ENCODE measurements around the gene CLCA2. TPM values are rescaled to one million over a fixed set of nuclear protein-coding genes. Genes with fewer than 3 reads are reported as not detected.

Gene CLCA2
- polyA plus RNA-seq, 1 donor (not counting 4 experiments of a cell fraction or from before 2014, with no cell fraction given): 407 TPM

- FAIRE-seq (no peak), DNase-seq (ENCODE audit: low read depth, low spot score) (no peak)
- no peak for TF ChIP-seq CTCF (optimal IDR thresholded peaks at IDR 0.05 in 1 of 3, IDR thresholded peaks at IDR 0.05 in 1 of 3, conservative IDR thresholded peaks at IDR 0.05 in 1 of 3; ENCODE audit: extremely low read depth in 1 of 3, insufficient read depth in 2 of 3, low read length in 3 of 3)
- no peak for TF ChIP-seq EZH2 (IDR thresholded peaks at IDR 0.05; ENCODE audit: low read length)
- Histone ChIP-seq H3K79me2 (ENCODE audit: control insufficient read depth, insufficient read depth, low read length) (no peaks in the 10 kb centered on the region), H4K20me1 (ENCODE audit: control insufficient read depth, extremely low read depth, insufficient read depth, low read length) (no peaks in the 10 kb centered on the region), H3K27me3 (ENCODE audit: control insufficient read depth, extremely low read depth, insufficient read depth, low read length) (no peaks in the 10 kb centered on the region), H3K9me1 (ENCODE audit: control insufficient read depth, extremely low read depth, insufficient read depth, low read length) (no peaks in the 10 kb centered on the region), H3K4me2 (ENCODE audit: control insufficient read depth, extremely low read depth, insufficient read depth, low read depth, low read length) (no peak overlapping the region), H3K9ac (ENCODE audit: control insufficient read depth, extremely low read depth, insufficient read depth, low read length) (no peak overlapping the region), H3K9me3 (ENCODE audit: control insufficient read depth, low read depth, low read length) (no peaks in the 10 kb centered on the region), H3K36me3 (ENCODE audit: control insufficient read depth in 2 of 2, extremely low read depth in 1 of 2, insufficient read depth in 2 of 2, low read length in 2 of 2) (peaks cover 3 to 5% of the 10 kb centered on the region in 2 experiments), H3K27ac (ENCODE audit: control insufficient read depth, insufficient read depth, low read length) (no peak overlapping the region), H3K4me3 (ENCODE audit: control insufficient read depth in 2 of 3, extremely low read depth in 1 of 3, insufficient read depth in 2 of 3, low read depth in 1 of 3, low read length in 3 of 3) (no peak overlapping the region), H3K4me1 (ENCODE audit: control insufficient read depth, extremely low read depth, insufficient read depth, low read length) (no peaks in the 10 kb centered on the region), H2AFZ (ENCODE audit: control insufficient read depth, low read length) (no peak overlapping the region)
- dilution Hi-C loops (cut with MboI; ENCODE audit: extremely low pct_ligation_motif_present, low sequenced_read_pairs): no loop called here
Observed at GRCh38 chr1:86377341-86377740, 46.6 kb upstream of the CLCA2 start.

- H4K20me1 ChIP-seq (ENCODE audit: control insufficient read depth, extremely low read depth, insufficient read depth, low read length): no peaks in the 10 kb centered on the region
- dilution Hi-C loops (cut with MboI; ENCODE audit: extremely low pct_ligation_motif_present, low sequenced_read_pairs): no loop called here
- H3K4me2 ChIP-seq (ENCODE audit: control insufficient read depth, extremely low read depth, insufficient read depth, low read depth, low read length): no peak overlapping the region
- H3K27ac ChIP-seq (ENCODE audit: control insufficient read depth, insufficient read depth, low read length): no peak overlapping the region
- no peak overlapping the region for H3K4me3 ChIP-seq (ENCODE audit: control insufficient read depth in 2 of 3, extremely low read depth in 1 of 3, insufficient read depth in 2 of 3, low read depth in 1 of 3, low read length in 3 of 3)
- TF ChIP-seq EZH2 (IDR thresholded peaks at IDR 0.05; ENCODE audit: low read length) (no peak), CTCF (optimal IDR thresholded peaks at IDR 0.05 in 1 of 3, IDR thresholded peaks at IDR 0.05 in 1 of 3, conservative IDR thresholded peaks at IDR 0.05 in 1 of 3; ENCODE audit: extremely low read depth in 1 of 3, insufficient read depth in 2 of 3, low read length in 3 of 3) (no peak)
- FAIRE-seq (no peak), DNase-seq (ENCODE audit: low read depth, low spot score) (no peak)
- no peaks in the 10 kb centered on the region for H3K27me3 ChIP-seq (ENCODE audit: control insufficient read depth, extremely low read depth, insufficient read depth, low read length)
- no peak overlapping the region for H2AFZ ChIP-seq (ENCODE audit: control insufficient read depth, low read length)
- no peaks in the 10 kb centered on the region for H3K4me1 ChIP-seq (ENCODE audit: control insufficient read depth, extremely low read depth, insufficient read depth, low read length)
- no peaks in the 10 kb centered on the region for H3K9me3 ChIP-seq (ENCODE audit: control insufficient read depth, low read depth, low read length)
- no peaks in the 10 kb centered on the region for H3K9me1 ChIP-seq (ENCODE audit: control insufficient read depth, extremely low read depth, insufficient read depth, low read length)
- peaks cover 3 to 5% of the 10 kb centered on the region in 2 experiments for H3K36me3 ChIP-seq (ENCODE audit: control insufficient read depth in 2 of 2, extremely low read depth in 1 of 2, insufficient read depth in 2 of 2, low read length in 2 of 2)
- no peak overlapping the region for H3K9ac ChIP-seq (ENCODE audit: control insufficient read depth, extremely low read depth, insufficient read depth, low read length)
- no peaks in the 10 kb centered on the region for H3K79me2 ChIP-seq (ENCODE audit: control insufficient read depth, insufficient read depth, low read length)
Observed at GRCh38 chr1:86378813-86379212, 45.2 kb upstream of the CLCA2 start.

Data from keratinocyte (primary cell).